ENCODE data around the gene KMT2A.

GRCh38 chr11:118530180-118530682, 93.9 kb downstream of the KMT2A start:
- TF ChIP-seq, protein P1, sequence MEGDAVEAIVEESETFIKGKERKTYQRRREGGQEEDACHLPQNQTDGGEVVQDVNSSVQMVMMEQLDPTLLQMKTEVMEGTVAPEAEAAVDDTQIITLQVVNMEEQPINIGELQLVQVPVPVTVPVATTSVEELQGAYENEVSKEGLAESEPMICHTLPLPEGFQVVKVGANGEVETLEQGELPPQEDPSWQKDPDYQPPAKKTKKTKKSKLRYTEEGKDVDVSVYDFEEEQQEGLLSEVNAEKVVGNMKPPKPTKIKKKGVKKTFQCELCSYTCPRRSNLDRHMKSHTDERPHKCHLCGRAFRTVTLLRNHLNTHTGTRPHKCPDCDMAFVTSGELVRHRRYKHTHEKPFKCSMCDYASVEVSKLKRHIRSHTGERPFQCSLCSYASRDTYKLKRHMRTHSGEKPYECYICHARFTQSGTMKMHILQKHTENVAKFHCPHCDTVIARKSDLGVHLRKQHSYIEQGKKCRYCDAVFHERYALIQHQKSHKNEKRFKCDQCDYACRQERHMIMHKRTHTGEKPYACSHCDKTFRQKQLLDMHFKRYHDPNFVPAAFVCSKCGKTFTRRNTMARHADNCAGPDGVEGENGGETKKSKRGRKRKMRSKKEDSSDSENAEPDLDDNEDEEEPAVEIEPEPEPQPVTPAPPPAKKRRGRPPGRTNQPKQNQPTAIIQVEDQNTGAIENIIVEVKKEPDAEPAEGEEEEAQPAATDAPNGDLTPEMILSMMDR (conservative IDR thresholded peaks at IDR 0.05; ENCODE audit: low read depth, low read length), result no peak
- TF ChIP-seq EZH2 (IDR thresholded peaks at IDR 0.05; ENCODE audit: borderline replicate concordance, low read depth, low read length, poor library complexity, severe bottlenecking), result no peak

Data from A673 (cell line).